H9 (cell line): ENCODE measurements around the gene CKB. TPM values are rescaled to one million over a fixed set of nuclear protein-coding genes. Genes with fewer than 3 reads are reported as not detected.

Experiments used
- DNase-seq: peaks from one replicate; pipeline ENCODE4 v3.0.0-alpha.2; 2017
- H2AFZ ChIP-seq: one replicate; pipeline ENCODE4 v1.6.1; 2013; ENCODE audit warnings: mild to moderate bottlenecking, low read length, control low read depth, moderate library complexity
- H2AK5ac ChIP-seq: 2 replicates; pipeline ENCODE4 v1.6.1; 2013; ENCODE audit warnings: low read length, control low read depth, mixed read lengths; ENCODE audit not compliant: insufficient read length
- H2BK120ac ChIP-seq: one replicate; pipeline ENCODE4 v1.6.1; 2013; ENCODE audit warnings: low read depth, mild to moderate bottlenecking, low read length, control low read depth, inconsistent platforms; ENCODE audit not compliant: poor library complexity, severe bottlenecking
- H2BK12ac ChIP-seq: 2 replicates; pipeline ENCODE4 v1.6.1; 2013; ENCODE audit warnings: low read length, control low read depth, mixed read lengths, low read depth; ENCODE audit not compliant: insufficient read length
- H2BK15ac ChIP-seq: 2 replicates; pipeline ENCODE4 v1.6.1; 2013; ENCODE audit warnings: low read depth, low read length, control low read depth
- H2BK20ac ChIP-seq: one replicate; pipeline ENCODE4 v1.6.1; 2013; ENCODE audit warnings: low read depth, mild to moderate bottlenecking, low read length, control low read depth, inconsistent platforms; ENCODE audit not compliant: poor library complexity, severe bottlenecking
- H2BK5ac ChIP-seq: 2 replicates; pipeline ENCODE4 v1.6.1; 2013; ENCODE audit warnings: low read length, control low read depth, mixed read lengths; ENCODE audit not compliant: insufficient read length
- H3K14ac ChIP-seq: 2 replicates; pipeline ENCODE4 v1.6.1; 2013; ENCODE audit warnings: low read length, control low read depth; ENCODE audit not compliant: insufficient read depth
- H3K18ac ChIP-seq: 2 replicates; pipeline ENCODE4 v1.6.1; 2013; ENCODE audit warnings: low read depth, mild to moderate bottlenecking, mixed read lengths, low read length, control low read depth; ENCODE audit not compliant: insufficient read length
- H3K23ac ChIP-seq: 2 replicates; pipeline ENCODE4 v1.6.1; 2013; ENCODE audit warnings: low read length, control low read depth, mixed read lengths, low read depth; ENCODE audit not compliant: insufficient read length
- H3K23me2 ChIP-seq: 2 replicates; pipeline ENCODE4 v1.6.1; 2013; ENCODE audit warnings: low read depth, mild to moderate bottlenecking, mixed read lengths, low read length, control low read depth; ENCODE audit not compliant: insufficient read length, poor library complexity, severe bottlenecking
- H3K27ac ChIP-seq: 2 replicates; pipeline ENCODE4 v1.5.1; 2013; ENCODE audit warnings: low read length, control low read depth, mixed read lengths, low read depth; ENCODE audit not compliant: insufficient read length
- H3K27me3 ChIP-seq: 2 replicates; pipeline ENCODE4 v1.6.1; 2013; ENCODE audit warnings: low read length, control low read depth, inconsistent platforms; ENCODE audit not compliant: insufficient read depth
- H3K4ac ChIP-seq: 2 replicates; pipeline ENCODE4 v1.6.1; 2013; ENCODE audit warnings: low read depth, mild to moderate bottlenecking, control low read depth, inconsistent platforms, low read length, moderate library complexity
- H3K4me1 ChIP-seq: 2 replicates; pipeline ENCODE4 v1.6.1; 2013; ENCODE audit warnings: low read length, control low read depth, inconsistent platforms; ENCODE audit not compliant: insufficient read depth
- H3K4me2 ChIP-seq: 2 replicates; pipeline ENCODE4 v1.6.1; 2013; ENCODE audit warnings: low read length, control low read depth, mixed read lengths; ENCODE audit not compliant: insufficient read length, insufficient read depth
- H3K56ac ChIP-seq: 2 replicates; pipeline ENCODE4 v1.6.1; 2013; ENCODE audit warnings: low read depth, mild to moderate bottlenecking, mixed read lengths, low read length, control low read depth; ENCODE audit not compliant: insufficient read length
- H3K79me1 ChIP-seq: 2 replicates; pipeline ENCODE4 v1.6.1; 2013; ENCODE audit warnings: low read depth, mild to moderate bottlenecking, moderate library complexity, low read length, control low read depth, inconsistent platforms; ENCODE audit not compliant: insufficient read depth, poor library complexity, severe bottlenecking
- H3K79me2 ChIP-seq: 2 replicates; pipeline ENCODE4 v1.6.1; 2013; ENCODE audit warnings: low read length, control low read depth, inconsistent platforms; ENCODE audit not compliant: insufficient read depth
- H3K9ac ChIP-seq: 2 replicates; pipeline ENCODE4 v1.6.1; 2013; ENCODE audit warnings: low read length, control low read depth, mixed read lengths; ENCODE audit not compliant: insufficient read length; ENCODE audit errors: extremely low read depth
- H3K9me3 ChIP-seq: one replicate; pipeline ENCODE4 v1.6.1; 2013; ENCODE audit warnings: low read depth, low read length, inconsistent platforms; ENCODE audit not compliant: control insufficient read depth
- H3T11ph ChIP-seq: one replicate; pipeline ENCODE4 v1.6.1; 2013; ENCODE audit warnings: mild to moderate bottlenecking, low read length, control low read depth, inconsistent platforms
- H4K20me1 ChIP-seq: one replicate; pipeline ENCODE4 v1.6.1; 2013; ENCODE audit not compliant: control insufficient read depth, insufficient read length, insufficient read depth
- H4K5ac ChIP-seq: 2 replicates; pipeline ENCODE4 v1.6.1; 2013; ENCODE audit warnings: low read depth, mild to moderate bottlenecking, mixed read lengths, low read length, control low read depth; ENCODE audit not compliant: insufficient read length
- H4K8ac ChIP-seq: replicated peaks from 2 replicates; pipeline ENCODE4 v1.6.1; 2013; ENCODE audit warnings: low read length, control low read depth, mixed read lengths, low read depth; ENCODE audit not compliant: insufficient read length
- H4K91ac ChIP-seq: 2 replicates; pipeline ENCODE4 v1.6.1; 2013; ENCODE audit warnings: low read depth, mild to moderate bottlenecking, moderate library complexity, mixed read lengths, low read length, control low read depth; ENCODE audit not compliant: insufficient read length
- H3K27ac Mint-ChIP-seq, 3 experiments: 2 replicates in 2 of 3; 3 replicates in 1 of 3; pipeline ENCODE4 v1.8.0; 2020 to 2021; ENCODE audit warnings: mixed read lengths in 3 of 3, mild to moderate bottlenecking in 1 of 3, moderate library complexity in 1 of 3
- H3K27me3 Mint-ChIP-seq: 2 replicates; pipeline ENCODE4 v1.8.0; 2021; ENCODE audit warnings: low read depth, mild to moderate bottlenecking, moderate library complexity, mixed read lengths
- H3K36me3 Mint-ChIP-seq, 3 experiments: 2 replicates in 2 of 3; 3 replicates in 1 of 3; pipeline ENCODE4 v1.8.0; 2020 to 2021; ENCODE audit warnings: low read depth in 3 of 3, mixed read lengths in 3 of 3; ENCODE audit not compliant: insufficient read depth in 1 of 3
- H3K4me1 Mint-ChIP-seq, 2 experiments: 2 replicates each; pipeline ENCODE4 v1.8.0; 2020; ENCODE audit warnings: mixed read lengths in 2 of 2
- H3K4me3 Mint-ChIP-seq, 2 experiments: 2 replicates in 1 of 2; 3 replicates in 1 of 2; pipeline ENCODE4 v1.8.0; 2020 to 2021; ENCODE audit warnings: mild to moderate bottlenecking in 2 of 2, mixed read lengths in 2 of 2, moderate library complexity in 1 of 2
- H3K9me3 Mint-ChIP-seq, 2 experiments: 2 replicates in 1 of 2; 3 replicates in 1 of 2; pipeline ENCODE4 v1.8.0; 2020; ENCODE audit warnings: mild to moderate bottlenecking in 2 of 2, mixed read lengths in 2 of 2, moderate library complexity in 1 of 2
- WGBS: extraction: QIAGEN DNeasy Blood & Tissue Kit; methylation state at CpG from one replicate; pipeline ENCODE4 v1.1.7; 2013; ENCODE audit warnings: missing lambda C conversion rate, low lambda C conversion rate, mixed read lengths; ENCODE audit not compliant: insufficient read length; ENCODE audit errors: extremely low coverage; 5-methylcytosine and 5-hydroxymethylcytosine counted together
- total RNA-seq: library from RNA; stranded (reverse); gene quantifications from 2 replicates; pipeline ENCODE4 v1.2.1, GENCODE V29; 2021
- TF ChIP-seq, protein P1 (sequence below): fragments of 200-600 bp; sonication (generic); conservative IDR thresholded peaks from 3 replicates; pipeline ENCODE4 v1.8.0; 2021; ENCODE audit warnings: antibody characterized with exemption, mild to moderate bottlenecking

Gene CKB
- total RNA-seq, 1 experiment from 2014 or later = 517 TPM

GRCh38 chr14:103496776-103497175 lies 25.9 kb downstream of the CKB start:
- H3K4me1 Mint-ChIP-seq = peaks cover 0 to 2% of the 10 kb centered on the region in 2 experiments; a peak in 2 of 4 replicates
- no peak for DNase-seq
- H4K8ac ChIP-seq = no peak overlapping the region
- no peaks in the 10 kb centered on the region for H4K20me1 ChIP-seq
- H3K79me1 ChIP-seq = no peaks in the 10 kb centered on the region
- no peak overlapping the region for H3K27ac ChIP-seq
- WGBS = no CpG with 5 or more reads among the region's 1 CpG
- no peak overlapping the region for H3K4ac ChIP-seq
- no peak overlapping the region for H2AFZ ChIP-seq
- no peak overlapping the region for H2BK20ac ChIP-seq
- no peaks in the 10 kb centered on the region for H3K27me3 Mint-ChIP-seq
- H3K4me2 ChIP-seq = no peak overlapping the region
- no peak overlapping the region for H3K4me3 Mint-ChIP-seq
- H3K4me1 ChIP-seq = no peaks in the 10 kb centered on the region
- no peak overlapping the region for H3K14ac ChIP-seq
- H2BK12ac ChIP-seq = no peak overlapping the region
- no peak overlapping the region for H3K23ac ChIP-seq
- no peaks in the 10 kb centered on the region for H3K9me3 Mint-ChIP-seq
- H3K9me3 ChIP-seq = no peaks in the 10 kb centered on the region
- no peak overlapping the region for H4K5ac ChIP-seq
- no peaks in the 10 kb centered on the region for H3K23me2 ChIP-seq
- no peaks in the 10 kb centered on the region for H3K79me2 ChIP-seq
- no peak overlapping the region for H4K91ac ChIP-seq
- H3K36me3 Mint-ChIP-seq = peaks cover 3 to 42% (median 39%) of the 10 kb centered on the region in 3 experiments; a peak in 6 of 7 replicates
- no peak overlapping the region for H2BK5ac ChIP-seq
- no peak overlapping the region for H3K27ac Mint-ChIP-seq
- no peak overlapping the region for H3K56ac ChIP-seq
- no peak overlapping the region for H2AK5ac ChIP-seq
- H3K27me3 ChIP-seq = no peaks in the 10 kb centered on the region
- H2BK15ac ChIP-seq = no peak overlapping the region
- TF ChIP-seq, protein P1, sequence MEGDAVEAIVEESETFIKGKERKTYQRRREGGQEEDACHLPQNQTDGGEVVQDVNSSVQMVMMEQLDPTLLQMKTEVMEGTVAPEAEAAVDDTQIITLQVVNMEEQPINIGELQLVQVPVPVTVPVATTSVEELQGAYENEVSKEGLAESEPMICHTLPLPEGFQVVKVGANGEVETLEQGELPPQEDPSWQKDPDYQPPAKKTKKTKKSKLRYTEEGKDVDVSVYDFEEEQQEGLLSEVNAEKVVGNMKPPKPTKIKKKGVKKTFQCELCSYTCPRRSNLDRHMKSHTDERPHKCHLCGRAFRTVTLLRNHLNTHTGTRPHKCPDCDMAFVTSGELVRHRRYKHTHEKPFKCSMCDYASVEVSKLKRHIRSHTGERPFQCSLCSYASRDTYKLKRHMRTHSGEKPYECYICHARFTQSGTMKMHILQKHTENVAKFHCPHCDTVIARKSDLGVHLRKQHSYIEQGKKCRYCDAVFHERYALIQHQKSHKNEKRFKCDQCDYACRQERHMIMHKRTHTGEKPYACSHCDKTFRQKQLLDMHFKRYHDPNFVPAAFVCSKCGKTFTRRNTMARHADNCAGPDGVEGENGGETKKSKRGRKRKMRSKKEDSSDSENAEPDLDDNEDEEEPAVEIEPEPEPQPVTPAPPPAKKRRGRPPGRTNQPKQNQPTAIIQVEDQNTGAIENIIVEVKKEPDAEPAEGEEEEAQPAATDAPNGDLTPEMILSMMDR = no peak
- H3K9ac ChIP-seq = no peak overlapping the region
- H2BK120ac ChIP-seq = no peak overlapping the region
- no peak overlapping the region for H3K18ac ChIP-seq
- no peak overlapping the region for H3T11ph ChIP-seq
